Stimulated activated CD4-positive, alpha-beta T cell treated with anti-CD3 and anti-CD28 coated beads, Interleukin-4, amount 100 ng/mL, for 1 hour (primary cell): ENCODE results near the gene SLC25A25.
A peak's percentile ranks its signal among the peaks of the same experiment; 100 is the strongest.
"Not testable (repeated sequence)": the region's sequence is repeated elsewhere in the genome, so short reads cannot be mapped to it uniquely, and the experiment has no call there.

ENCODE experiments used
- DNase-seq: peaks from one replicate; pipeline ENCODE4 v3.0.0-alpha.2; 2020

SLC25A25 gene

GRCh38 chr9:128128836-128129590 lies 61.0 kb downstream of the SLC25A25 start:
- DNase-seq, result no peak

GRCh38 chr9:128129976-128130590 lies 62.1 kb downstream of the SLC25A25 start:
- DNase-seq, result peak; percentile 55

GRCh38 chr9:128130651-128131050 lies 62.6 kb downstream of the SLC25A25 start:
- DNase-seq, result not testable (repeated sequence)

- not testable (repeated sequence) for DNase-seq
Observed at GRCh38 chr9:128131346-128131745, 63.3 kb downstream of the SLC25A25 start.

- DNase-seq, result not testable (repeated sequence)
Observed at GRCh38 chr9:128132139-128132538, 64.1 kb downstream of the SLC25A25 start.

GRCh38 chr9:128135561-128135960 lies 67.5 kb downstream of the SLC25A25 start:
- DNase-seq, result not testable (repeated sequence)

- no peak for DNase-seq
Observed at GRCh38 chr9:128136816-128137793, 69.1 kb downstream of the SLC25A25 start.

- DNase-seq, result no peak
Observed at GRCh38 chr9:128138001-128138400, 70.0 kb downstream of the SLC25A25 start.

GRCh38 chr9:128139621-128140020 lies 71.6 kb downstream of the SLC25A25 start:
- DNase-seq, result no peak

- no peak for DNase-seq
Observed at GRCh38 chr9:128141604-128142003, 73.6 kb downstream of the SLC25A25 start.

GRCh38 chr9:128142061-128142460 lies 74.0 kb downstream of the SLC25A25 start:
- DNase-seq, result no peak

GRCh38 chr9:128142596-128142995 lies 74.6 kb downstream of the SLC25A25 start:
- DNase-seq, result no peak

GRCh38 chr9:128143525-128144238 lies 75.7 kb downstream of the SLC25A25 start:
- no peak for DNase-seq

GRCh38 chr9:128144239-128145181 lies 76.5 kb downstream of the SLC25A25 start:
- no peak for DNase-seq

GRCh38 chr9:128145536-128145935 lies 77.5 kb downstream of the SLC25A25 start:
- DNase-seq, result no peak

- DNase-seq, result no peak
Observed at GRCh38 chr9:128145951-128146351, 77.9 kb downstream of the SLC25A25 start.

- no peak for DNase-seq
Observed at GRCh38 chr9:128146591-128147120, 78.6 kb downstream of the SLC25A25 start.

- no peak for DNase-seq
Observed at GRCh38 chr9:128148509-128149000, 80.5 kb downstream of the SLC25A25 start.

- no peak for DNase-seq
Observed at GRCh38 chr9:128149001-128149701, 81.1 kb downstream of the SLC25A25 start, which contains the start of gene LCN2. Gene LCN2 (plus strand): TSS chr9:128149453. CDS start chr9:128149526, 73 bp downstream.

GRCh38 chr9:128149951-128150593 lies 82.0 kb downstream of the SLC25A25 start:
- DNase-seq, result no peak
